HepG2 (cell line): ENCODE measurements around the gene PNKD. TPM values are rescaled to one million over a fixed set of nuclear protein-coding genes. Genes with fewer than 3 reads are reported as not detected.

ENCODE experiments used
- AKAP8 ChIP-seq: sonication (generic); formaldehyde crosslinking; IDR thresholded peaks from 2 replicates; pipeline ENCODE4 v1.5.1; 2020; ENCODE audit warnings: mild to moderate bottlenecking, missing genetic modification reagents
- BHLHE40 ChIP-seq: IDR thresholded peaks from 2 replicates; pipeline ENCODE4 v1.6.1; 2011; ENCODE audit warnings: low read length, improper control_type of control experiment
- FOSL1 ChIP-seq: sonication (generic); formaldehyde crosslinking; IDR thresholded peaks from 2 replicates; pipeline ENCODE4 v1.9.0; 2021; ENCODE audit warnings: missing genetic modification reagents, borderline replicate concordance
- HINFP ChIP-seq: sonication (generic); formaldehyde crosslinking; IDR thresholded peaks from 2 replicates; pipeline ENCODE4 v1.4.0; 2020; ENCODE audit warnings: low read depth, mild to moderate bottlenecking, missing genetic modification reagents
- KLF6 ChIP-seq: IDR thresholded peaks from 2 replicates; pipeline ENCODE4 v1.8.0; 2016; ENCODE audit warnings: missing biosample characterization, missing genetic modification reagents
- KMT2A ChIP-seq: sonication (generic); formaldehyde crosslinking; IDR thresholded peaks from 2 replicates; pipeline ENCODE4 v1.4.0; 2020; ENCODE audit warnings: missing genetic modification reagents
- MBD4 ChIP-seq: IDR thresholded peaks from 2 replicates; pipeline ENCODE4 v1.6.1; 2012; ENCODE audit warnings: low read length, inconsistent platforms, borderline replicate concordance
- NPAS2 ChIP-seq: sonication (generic); formaldehyde crosslinking; IDR thresholded peaks from 2 replicates; pipeline ENCODE4 v1.8.0; 2022; ENCODE audit warnings: mild to moderate bottlenecking, missing genetic modification reagents, borderline replicate concordance
- PHF20 ChIP-seq: sonication (generic); formaldehyde crosslinking; IDR thresholded peaks from 2 replicates; pipeline ENCODE4 v1.5.0; 2020; ENCODE audit warnings: mild to moderate bottlenecking, missing genetic modification reagents
- SP1 ChIP-seq, 2 experiments: fragments of 450-650 bp in 1 of 2; sonication (generic) in 1 of 2; formaldehyde crosslinking in 1 of 2; IDR thresholded peaks; 2 replicates each; pipeline versions ENCODE4 v1.4.0 to v1.6.1; 2016 to 2020; ENCODE audit warnings: missing genetic modification reagents in 1 of 2
- SP4 ChIP-seq: sonication (generic); formaldehyde crosslinking; IDR thresholded peaks from 2 replicates; pipeline ENCODE4 v1.8.1; 2023; ENCODE audit warnings: mild to moderate bottlenecking, missing genetic modification reagents
- TRIM24 ChIP-seq: sonication (generic); formaldehyde crosslinking; IDR thresholded peaks from 2 replicates; pipeline ENCODE4 v1.8.0; 2022; ENCODE audit warnings: mild to moderate bottlenecking, missing genetic modification reagents
- ZFX ChIP-seq: sonication (generic); formaldehyde crosslinking; IDR thresholded peaks from 2 replicates; pipeline ENCODE4 v1.4.0; 2020; ENCODE audit warnings: mild to moderate bottlenecking, low read depth, missing genetic modification reagents, moderate library complexity
- ZNF331 ChIP-seq: sonication (generic); formaldehyde crosslinking; IDR thresholded peaks from 2 replicates; pipeline ENCODE4 v1.4.0; 2020; ENCODE audit warnings: missing genetic modification reagents
- ZNF343 ChIP-seq: sonication (generic); formaldehyde crosslinking; IDR thresholded peaks from 2 replicates; pipeline ENCODE4 v1.4.0; 2020; ENCODE audit warnings: mild to moderate bottlenecking, missing genetic modification reagents
- ZNF501 ChIP-seq: sonication (generic); formaldehyde crosslinking; IDR thresholded peaks from 2 replicates; pipeline ENCODE4 v1.5.1; 2020; ENCODE audit warnings: mild to moderate bottlenecking, moderate library complexity, missing genetic modification reagents
- ZNF543 ChIP-seq: sonication (generic); formaldehyde crosslinking; IDR thresholded peaks from 2 replicates; pipeline ENCODE4 v1.4.0; 2020; ENCODE audit warnings: mild to moderate bottlenecking, missing genetic modification reagents
- ZNF569 ChIP-seq: sonication (generic); formaldehyde crosslinking; IDR thresholded peaks from 2 replicates; pipeline ENCODE4 v1.5.0; 2020; ENCODE audit warnings: mild to moderate bottlenecking, missing genetic modification reagents, moderate library complexity, borderline replicate concordance
- ZNF644 ChIP-seq: IDR thresholded peaks from 2 replicates; pipeline ENCODE4 v1.6.1; 2016; ENCODE audit warnings: low read depth
- ZNF878 ChIP-seq: sonication (generic); formaldehyde crosslinking; IDR thresholded peaks from 2 replicates; pipeline ENCODE4 v1.8.1; 2023; ENCODE audit warnings: mild to moderate bottlenecking, missing genetic modification reagents, moderate library complexity
- ZNF879 ChIP-seq: sonication (generic); formaldehyde crosslinking; IDR thresholded peaks from 2 replicates; pipeline ENCODE4 v1.8.1; 2023; ENCODE audit warnings: missing genetic modification reagents
- polyA plus RNA-seq, 8 experiments: library from polyadenylated mRNA; depleted of rRNA in 3 of 8; stranded (reverse) in 7 of 8; unstranded in 1 of 8; fragments of >200 nt; fragmentation: Illumina TruSeq in 4 of 8; extraction: Trizol in 4 of 8; gene quantifications; 2 replicates each; pipeline versions ENCODE4 v1.2.1 to v1.2.3, GENCODE V29; 2011 to 2016; ENCODE audit warnings: low read depth in 4 of 8, missing spikeins in 1 of 8, mixed read lengths in 1 of 8; ENCODE audit not compliant: insufficient read depth in 1 of 8
- total RNA-seq, 5 experiments: library from RNA; depleted of rRNA; stranded (reverse); fragments of >200 nt; fragmentation: Illumina TruSeq; extraction: Trizol; gene quantifications; 2 replicates each; pipeline ENCODE4 v1.2.3, GENCODE V29; 2016; ENCODE audit warnings: low read depth in 1 of 5
- TF ChIP-seq, protein P1 (sequence below): sonication (generic); formaldehyde crosslinking; IDR thresholded peaks from 2 replicates; pipeline ENCODE4 v1.4.0; 2020; ENCODE audit warnings: mild to moderate bottlenecking, missing genetic modification reagents
- TF ChIP-seq, protein P2 (sequence below): sonication (generic); formaldehyde crosslinking; IDR thresholded peaks from 2 replicates; pipeline ENCODE4 v1.4.0; 2020; ENCODE audit warnings: missing genetic modification reagents
- TF ChIP-seq, protein P3 (sequence below): sonication (generic); formaldehyde crosslinking; IDR thresholded peaks from 2 replicates; pipeline ENCODE4 v1.8.1; 2023; ENCODE audit warnings: mild to moderate bottlenecking, inconsistent platforms, moderate library complexity, missing genetic modification reagents, borderline replicate concordance

Gene PNKD
- total and polyA plus RNA-seq, 2 of the 13 experiments (the other 11 are each of a cell fraction or from before 2014, with no cell fraction given), result 55.9 to 80.4 TPM

GRCh38 chr2:218323526-218324472 is 53.5 kb downstream of the PNKD start (continued):
- TF ChIP-seq ZNF343, result peak; percentile 96
- TF ChIP-seq KMT2A (CRISPR knock-in tag), result 0 out of 2 replicates have a peak, but pooled peaks have one; percentile 23
- TF ChIP-seq ZNF878, result peak; percentile 67; the same call in 1 of the 2 replicates
- peak; percentile 36; the same call in 1 of the 2 replicates for TF ChIP-seq PHF20
- no peak for TF ChIP-seq ZNF644 (CRISPR knock-in tag)
- TF ChIP-seq AKAP8, result no peak
- peak; percentile 67 for TF ChIP-seq TRIM24 (CRISPR knock-in tag)
- TF ChIP-seq, protein P1, sequence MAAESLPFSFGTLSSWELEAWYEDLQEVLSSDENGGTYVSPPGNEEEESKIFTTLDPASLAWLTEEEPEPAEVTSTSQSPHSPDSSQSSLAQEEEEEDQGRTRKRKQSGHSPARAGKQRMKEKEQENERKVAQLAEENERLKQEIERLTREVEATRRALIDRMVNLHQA (CRISPR knock-in tag), result no peak
- no peak for TF ChIP-seq BHLHE40
- TF ChIP-seq ZNF501, result peak; percentile 74
- TF ChIP-seq SP4 (CRISPR knock-in tag), result peak; percentile 66
- TF ChIP-seq, protein P2, sequence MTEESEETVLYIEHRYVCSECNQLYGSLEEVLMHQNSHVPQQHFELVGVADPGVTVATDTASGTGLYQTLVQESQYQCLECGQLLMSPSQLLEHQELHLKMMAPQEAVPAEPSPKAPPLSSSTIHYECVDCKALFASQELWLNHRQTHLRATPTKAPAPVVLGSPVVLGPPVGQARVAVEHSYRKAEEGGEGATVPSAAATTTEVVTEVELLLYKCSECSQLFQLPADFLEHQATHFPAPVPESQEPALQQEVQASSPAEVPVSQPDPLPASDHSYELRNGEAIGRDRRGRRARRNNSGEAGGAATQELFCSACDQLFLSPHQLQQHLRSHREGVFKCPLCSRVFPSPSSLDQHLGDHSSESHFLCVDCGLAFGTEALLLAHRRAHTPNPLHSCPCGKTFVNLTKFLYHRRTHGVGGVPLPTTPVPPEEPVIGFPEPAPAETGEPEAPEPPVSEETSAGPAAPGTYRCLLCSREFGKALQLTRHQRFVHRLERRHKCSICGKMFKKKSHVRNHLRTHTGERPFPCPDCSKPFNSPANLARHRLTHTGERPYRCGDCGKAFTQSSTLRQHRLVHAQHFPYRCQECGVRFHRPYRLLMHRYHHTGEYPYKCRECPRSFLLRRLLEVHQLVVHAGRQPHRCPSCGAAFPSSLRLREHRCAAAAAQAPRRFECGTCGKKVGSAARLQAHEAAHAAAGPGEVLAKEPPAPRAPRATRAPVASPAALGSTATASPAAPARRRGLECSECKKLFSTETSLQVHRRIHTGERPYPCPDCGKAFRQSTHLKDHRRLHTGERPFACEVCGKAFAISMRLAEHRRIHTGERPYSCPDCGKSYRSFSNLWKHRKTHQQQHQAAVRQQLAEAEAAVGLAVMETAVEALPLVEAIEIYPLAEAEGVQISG (CRISPR knock-in tag), result peak; percentile 12; the same call in 1 of the 2 replicates
- TF ChIP-seq ZNF543, result peak; percentile 62; the same call in 1 of the 2 replicates
- TF ChIP-seq FOSL1 (CRISPR knock-in tag), result no peak
- TF ChIP-seq ZFX (CRISPR knock-in tag), result peak; percentile 88
- peak; percentile 74; the same call in 1 of the 2 replicates for TF ChIP-seq ZNF569 (CRISPR knock-in tag)
- no peak for TF ChIP-seq NPAS2
- TF ChIP-seq ZNF331 (CRISPR knock-in tag), result peak; percentile 58; the same call in 1 of the 2 replicates
- TF ChIP-seq MBD4, result no peak
- no peak for TF ChIP-seq ZNF879 (CRISPR knock-in tag)
- no peak for TF ChIP-seq SP1 (IDR thresholded peaks at IDR 0.05)
- TF ChIP-seq SP1 (CRISPR knock-in tag; IDR thresholded peaks at IDR 0.05), result peak; percentile 6; the same call in 1 of the 2 replicates
- TF ChIP-seq KLF6, result 0 out of 2 replicates have a peak, but pooled peaks have one; percentile 75
- TF ChIP-seq HINFP (CRISPR knock-in tag), result 0 out of 2 replicates have a peak, but pooled peaks have one; percentile 6
- TF ChIP-seq, protein P3, sequence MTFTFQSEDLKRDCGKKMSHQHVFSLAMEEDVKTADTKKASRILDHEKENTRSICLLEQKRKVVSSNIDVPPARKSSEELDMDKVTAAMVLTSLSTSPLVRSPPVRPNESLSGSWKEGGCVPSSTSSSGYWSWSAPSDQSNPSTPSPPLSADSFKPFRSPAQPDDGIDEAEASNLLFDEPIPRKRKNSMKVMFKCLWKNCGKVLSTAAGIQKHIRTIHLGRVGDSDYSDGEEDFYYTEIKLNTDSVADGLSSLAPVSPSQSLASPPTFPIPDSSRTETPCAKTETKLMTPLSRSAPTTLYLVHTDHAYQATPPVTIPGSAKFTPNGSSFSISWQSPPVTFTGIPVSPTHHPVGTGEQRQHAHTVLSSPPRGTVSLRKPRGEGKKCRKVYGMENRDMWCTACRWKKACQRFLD, result no peak
